ENCODE data around the gene PPP4R3A.

PPP4R3A gene

DNA sequence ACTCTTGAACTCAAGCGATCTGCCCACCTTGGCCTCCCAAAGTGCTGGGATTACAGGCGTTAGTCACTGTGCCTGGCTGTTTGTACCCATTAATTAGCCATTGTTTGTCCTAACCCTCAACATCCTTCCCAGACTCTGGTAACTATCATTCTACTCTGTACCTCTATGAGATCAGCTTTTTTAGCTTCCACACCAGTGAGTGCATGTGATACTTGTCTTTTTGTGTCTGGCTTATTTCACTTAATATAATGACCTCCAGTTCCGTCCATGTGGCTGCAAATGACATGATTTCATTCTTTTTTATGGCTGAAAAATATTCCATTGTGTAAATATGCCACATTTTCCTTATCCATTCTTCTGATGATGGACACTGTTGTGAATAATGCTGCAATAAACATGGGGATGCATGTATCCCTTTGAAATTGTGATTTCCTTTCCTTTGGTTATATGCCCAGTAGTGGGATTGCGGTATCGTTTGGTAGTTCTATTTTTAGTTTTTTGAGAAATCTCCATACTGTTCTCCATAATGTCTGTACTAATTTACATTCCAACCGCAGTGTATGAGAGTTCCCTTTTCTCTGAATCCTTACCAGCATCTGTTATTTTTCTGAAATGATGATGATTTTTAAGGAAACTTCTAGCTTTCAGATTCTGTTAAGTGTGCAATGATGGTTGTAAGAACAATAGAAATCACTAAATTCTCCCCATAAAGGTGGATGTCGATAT, 6.7 kb upstream of the PPP4R3A start:
- no peak for DNase-seq (ENCODE audit: extremely low read depth, low read depth)
- TF ChIP-seq, protein P1, sequence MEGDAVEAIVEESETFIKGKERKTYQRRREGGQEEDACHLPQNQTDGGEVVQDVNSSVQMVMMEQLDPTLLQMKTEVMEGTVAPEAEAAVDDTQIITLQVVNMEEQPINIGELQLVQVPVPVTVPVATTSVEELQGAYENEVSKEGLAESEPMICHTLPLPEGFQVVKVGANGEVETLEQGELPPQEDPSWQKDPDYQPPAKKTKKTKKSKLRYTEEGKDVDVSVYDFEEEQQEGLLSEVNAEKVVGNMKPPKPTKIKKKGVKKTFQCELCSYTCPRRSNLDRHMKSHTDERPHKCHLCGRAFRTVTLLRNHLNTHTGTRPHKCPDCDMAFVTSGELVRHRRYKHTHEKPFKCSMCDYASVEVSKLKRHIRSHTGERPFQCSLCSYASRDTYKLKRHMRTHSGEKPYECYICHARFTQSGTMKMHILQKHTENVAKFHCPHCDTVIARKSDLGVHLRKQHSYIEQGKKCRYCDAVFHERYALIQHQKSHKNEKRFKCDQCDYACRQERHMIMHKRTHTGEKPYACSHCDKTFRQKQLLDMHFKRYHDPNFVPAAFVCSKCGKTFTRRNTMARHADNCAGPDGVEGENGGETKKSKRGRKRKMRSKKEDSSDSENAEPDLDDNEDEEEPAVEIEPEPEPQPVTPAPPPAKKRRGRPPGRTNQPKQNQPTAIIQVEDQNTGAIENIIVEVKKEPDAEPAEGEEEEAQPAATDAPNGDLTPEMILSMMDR (IDR thresholded peaks at IDR 0.05; ENCODE audit: low read depth, low read length): no peak

DNA sequence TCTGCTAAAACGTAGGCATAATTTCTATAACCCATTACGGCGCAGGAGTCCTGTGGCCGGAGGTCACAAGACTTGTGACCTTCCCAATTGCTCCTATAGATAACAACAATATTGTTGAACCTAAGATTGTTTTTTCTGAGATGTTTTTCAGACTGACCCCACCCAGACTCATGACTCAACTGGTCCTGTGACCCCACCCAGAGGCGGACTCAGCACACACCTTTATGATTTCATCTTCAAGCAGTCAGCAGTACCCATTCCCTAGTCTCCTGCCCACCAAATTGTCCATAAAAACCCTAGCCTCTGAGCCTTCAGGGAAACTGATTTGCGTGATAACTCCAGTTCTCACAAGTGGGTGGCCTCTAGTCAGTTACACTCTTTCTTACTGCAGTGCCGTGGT, 5.9 kb upstream of the PPP4R3A start:
- DNase-seq (ENCODE audit: extremely low read depth, low read depth): no peak
- TF ChIP-seq, protein P1 (IDR thresholded peaks at IDR 0.05; ENCODE audit: low read depth, low read length): no peak

DNA sequence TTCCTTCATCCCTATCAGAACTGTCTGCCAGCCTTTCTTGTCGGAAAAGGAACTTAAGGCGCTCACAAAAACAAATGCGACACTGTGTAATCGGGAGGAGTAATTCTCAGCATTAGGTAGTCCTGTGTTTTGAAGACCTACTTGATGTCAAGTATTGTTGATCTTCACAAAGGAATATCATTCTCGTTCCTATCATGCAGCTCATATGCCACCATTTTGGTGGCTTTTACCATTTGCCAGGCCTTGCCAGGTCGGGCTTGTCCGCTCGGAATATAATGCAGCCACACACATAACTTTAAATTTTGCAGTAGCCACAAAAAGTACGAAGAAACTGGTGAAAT, 903 bp upstream of the PPP4R3A start:
- TF ChIP-seq, protein P1 (IDR thresholded peaks at IDR 0.05; ENCODE audit: low read depth, low read length): no peak
- DNase-seq (ENCODE audit: extremely low read depth, low read depth): no peak

DNA sequence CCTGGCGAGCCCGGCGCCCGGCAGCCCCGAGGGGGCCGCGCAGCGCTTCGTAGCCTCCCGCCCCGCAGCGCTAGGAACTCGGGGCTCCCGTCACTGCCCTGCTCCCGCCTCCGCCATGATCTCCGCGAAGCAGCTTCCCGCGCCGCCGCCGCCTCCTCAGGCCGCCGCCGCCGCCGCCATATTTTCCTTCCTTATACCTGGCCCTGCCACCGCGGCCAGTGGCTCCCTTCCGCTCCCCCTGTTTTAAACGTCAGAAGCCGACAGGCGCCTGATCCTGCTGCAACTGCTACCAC, 286 bp downstream of the PPP4R3A start:
- TF ChIP-seq, protein P1 (IDR thresholded peaks at IDR 0.05; ENCODE audit: low read depth, low read length): no peak
- DNase-seq (ENCODE audit: extremely low read depth, low read depth): no peak

DNA sequence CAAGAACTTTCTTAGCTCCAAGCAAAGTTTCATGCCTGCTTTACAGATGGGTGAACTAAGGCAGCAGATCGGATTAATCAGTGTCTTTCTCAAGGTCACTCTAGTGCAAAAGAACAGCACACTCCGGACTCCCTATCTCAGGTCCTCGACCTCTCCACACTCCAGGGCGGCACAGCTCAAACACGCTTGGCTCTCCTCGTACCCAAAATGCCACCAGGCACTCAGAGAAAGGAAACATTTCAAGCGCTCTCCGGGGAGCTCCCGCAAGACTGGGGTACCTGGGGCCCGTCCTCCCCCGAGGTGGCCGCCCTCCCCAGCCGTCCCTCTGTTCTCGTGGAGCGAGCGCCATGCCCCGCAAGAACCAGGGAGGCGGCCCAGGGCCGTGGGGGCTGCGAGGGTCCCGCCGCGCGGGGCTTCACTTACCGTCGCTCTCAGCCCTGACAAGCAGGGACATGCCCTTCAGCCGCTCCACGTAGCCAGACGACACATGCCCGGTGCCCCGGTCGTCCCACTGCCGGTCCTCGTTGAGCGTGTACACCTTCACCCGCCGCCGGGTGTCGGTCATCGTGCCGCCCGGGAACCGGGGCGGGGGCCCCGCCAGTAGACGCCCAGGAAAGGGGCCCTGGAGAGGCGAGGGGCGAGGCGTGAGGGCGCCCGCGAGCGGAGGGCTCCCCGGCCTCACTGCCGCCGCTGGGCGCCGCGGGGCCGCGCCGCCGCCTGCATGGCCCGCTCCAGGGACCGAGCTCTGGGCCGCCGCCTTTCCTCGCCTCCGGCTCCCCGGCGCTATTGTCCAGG, 830 bp downstream of the PPP4R3A start:
- no peak for DNase-seq (ENCODE audit: extremely low read depth, low read depth)
- TF ChIP-seq, protein P1 (IDR thresholded peaks at IDR 0.05; ENCODE audit: low read depth, low read length): no peak

DNA sequence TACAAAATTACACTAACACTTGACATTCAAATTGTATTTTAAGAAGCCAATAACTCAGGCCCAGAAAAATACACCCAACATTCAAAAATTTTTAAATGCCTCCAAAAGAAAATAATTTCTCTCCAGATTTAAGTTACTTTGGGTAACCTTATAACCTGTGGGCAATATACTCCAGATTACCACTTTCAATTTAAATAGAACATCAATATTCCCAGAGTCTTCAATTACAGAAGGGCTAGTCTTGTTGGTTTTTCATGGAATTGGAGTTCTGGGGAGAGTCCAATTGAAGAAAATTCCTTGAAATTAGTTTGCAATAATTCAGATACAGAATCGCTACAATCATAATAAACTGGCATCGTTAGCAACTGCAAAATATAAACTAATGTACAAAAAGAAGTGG, 2.0 kb downstream of the PPP4R3A start:
- TF ChIP-seq, protein P1 (IDR thresholded peaks at IDR 0.05; ENCODE audit: low read depth, low read length): no peak
- no peak for DNase-seq (ENCODE audit: extremely low read depth, low read depth)

DNA sequence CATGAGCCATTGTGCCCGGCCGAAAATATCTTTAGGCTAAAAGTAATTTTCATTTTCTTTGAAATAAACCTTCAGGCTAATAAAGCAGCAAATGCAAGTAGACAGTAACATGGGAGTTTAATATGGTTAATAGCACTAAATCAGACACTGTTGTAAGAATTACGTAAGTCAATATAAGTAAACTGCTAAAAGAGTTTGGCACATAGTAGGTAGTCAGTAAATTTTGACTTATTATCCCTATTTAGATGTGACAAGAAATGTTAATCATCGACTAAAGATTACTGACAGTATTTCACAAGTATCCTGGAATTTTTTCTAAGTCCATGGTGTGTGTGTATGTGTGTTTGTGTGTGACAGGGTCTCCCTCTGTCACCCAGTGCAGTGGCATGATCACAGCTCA, 3.9 kb downstream of the PPP4R3A start:
- no peak for DNase-seq (ENCODE audit: extremely low read depth, low read depth)
- TF ChIP-seq, protein P1 (IDR thresholded peaks at IDR 0.05; ENCODE audit: low read depth, low read length): no peak
